OCI-LY1 (cell line): ENCODE measurements around the gene SLC22A23.

Experiments used
- H2AFZ ChIP-seq: fragments of 200-600 bp; sonication (generic), shearing (Covaris generic); 2 replicates; pipeline ENCODE4 v1.6.0; 2014; ENCODE audit warnings: antibody characterized with exemption, mild to moderate bottlenecking, low read length
- H3F3A ChIP-seq: fragments of 200-600 bp; sonication (generic), shearing (Covaris generic); 2 replicates; pipeline ENCODE4 v1.6.0; 2014; ENCODE audit warnings: mild to moderate bottlenecking, antibody characterized with exemption, low read length, moderate library complexity; ENCODE audit not compliant: insufficient read depth
- H3K27ac ChIP-seq: fragments of 200-600 bp; sonication (generic); 2 replicates; pipeline ENCODE4 v1.5.1; 2014; ENCODE audit warnings: low read length, mixed run types, mild to moderate bottlenecking, low read depth; ENCODE audit not compliant: poor library complexity, severe bottlenecking
- H3K27me3 ChIP-seq: fragments of 200-600 bp; sonication (generic); 2 replicates; pipeline ENCODE4 v1.6.0; 2014; ENCODE audit warnings: antibody characterized with exemption, mild to moderate bottlenecking, low read length, moderate library complexity; ENCODE audit not compliant: insufficient read depth
- H3K36me3 ChIP-seq: fragments of 200-600 bp; sonication (generic); 2 replicates; pipeline ENCODE4 v1.6.1; 2014; ENCODE audit warnings: mild to moderate bottlenecking, antibody characterized with exemption, low read length, moderate library complexity, mixed read lengths; ENCODE audit not compliant: insufficient read depth
- H3K4me1 ChIP-seq: fragments of 200-600 bp; sonication (generic); 2 replicates; pipeline ENCODE4 v1.5.1; 2014; ENCODE audit warnings: mild to moderate bottlenecking, low read length, moderate library complexity; ENCODE audit not compliant: insufficient read depth, severe bottlenecking
- H3K4me2 ChIP-seq: fragments of 200-600 bp; sonication (generic), shearing (Covaris generic); 2 replicates; pipeline ENCODE4 v1.6.1; 2014; ENCODE audit warnings: low read length
- H3K4me3 ChIP-seq: fragments of 200-600 bp; sonication (generic); 2 replicates; pipeline ENCODE4 v1.5.1; 2014; ENCODE audit warnings: low read length, low read depth, mild to moderate bottlenecking, mixed read lengths; ENCODE audit not compliant: poor library complexity, severe bottlenecking
- H3K79me2 ChIP-seq: fragments of 200-600 bp; shearing (Covaris generic); 2 replicates; pipeline ENCODE4 v1.6.1; 2016; ENCODE audit warnings: mixed run types, low read length, mixed read lengths; ENCODE audit not compliant: insufficient read depth
- H3K9ac ChIP-seq: fragments of 200-600 bp; sonication (generic), shearing (Covaris generic); 2 replicates; pipeline ENCODE4 v1.6.1; 2014; ENCODE audit warnings: mild to moderate bottlenecking, low read length, mixed read lengths
- H3K9me2 ChIP-seq: fragments of 200-600 bp; sonication (generic), shearing (Covaris generic); 2 replicates; pipeline ENCODE4 v1.6.1; 2014; ENCODE audit warnings: low read depth, mild to moderate bottlenecking, low read length, mixed read lengths
- H3K9me3 ChIP-seq: fragments of 200-600 bp; shearing (Covaris generic); 2 replicates; pipeline ENCODE4 v1.6.1; 2014; ENCODE audit warnings: low read length, mixed read lengths
- H4K20me1 ChIP-seq: fragments of 200-600 bp; sonication (generic), shearing (Covaris generic); 2 replicates; pipeline ENCODE4 v1.6.0; 2016; ENCODE audit warnings: mild to moderate bottlenecking, low read length; ENCODE audit not compliant: insufficient read depth
- EZH2 ChIP-seq: fragments of 200-600 bp; sonication (generic), shearing (Covaris generic); IDR thresholded peaks from 2 replicates; pipeline ENCODE4 v1.8.0; 2017; ENCODE audit warnings: borderline replicate concordance, mixed run types, mild to moderate bottlenecking, antibody characterized with exemption, low read length, moderate library complexity, mixed read lengths
- TF ChIP-seq, protein P1 (sequence below): fragments of 200-600 bp; sonication (generic), shearing (Covaris generic); IDR thresholded peaks from 2 replicates; pipeline ENCODE4 v1.5.1; 2017; ENCODE audit warnings: mild to moderate bottlenecking, antibody characterized with exemption, low read length, moderate library complexity, mixed read lengths

SLC22A23 gene

DNA sequence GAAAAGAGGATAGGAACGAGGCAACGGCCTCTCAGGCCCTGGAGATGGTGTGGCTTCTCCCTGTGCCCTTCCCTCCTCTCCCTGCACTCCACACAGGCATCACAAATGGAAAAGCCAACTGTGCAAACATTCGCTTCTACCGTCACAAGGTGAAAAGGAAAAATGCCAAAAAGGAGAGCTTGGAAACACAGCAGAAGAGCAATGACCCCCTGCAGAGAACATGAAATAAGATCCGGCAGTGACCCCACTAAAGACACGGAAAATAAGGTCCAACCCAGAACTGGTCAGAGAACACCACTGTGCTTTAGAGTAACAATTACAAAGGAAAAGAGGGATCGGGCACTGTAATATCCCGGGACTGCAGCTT lies 63.0 kb downstream of the SLC22A23 start:
- Histone ChIP-seq H3K4me3 (no peak overlapping the region), H3K4me2 (no peak overlapping the region), H3K27me3 (no peaks in the 10 kb centered on the region; the same call in 1 of the 2 replicates), H3K4me1 (no peaks in the 10 kb centered on the region), H3K36me3 (no peaks in the 10 kb centered on the region), H3K9me2 (no peaks in the 10 kb centered on the region), H3F3A (no peaks in the 10 kb centered on the region), H3K9me3 (no peaks in the 10 kb centered on the region), H2AFZ (no peak overlapping the region), H4K20me1 (no peaks in the 10 kb centered on the region), H3K9ac (no peak overlapping the region), H3K79me2 (no peaks in the 10 kb centered on the region), H3K27ac (no peak overlapping the region)
- TF ChIP-seq EZH2: no peak
- TF ChIP-seq, protein P1, sequence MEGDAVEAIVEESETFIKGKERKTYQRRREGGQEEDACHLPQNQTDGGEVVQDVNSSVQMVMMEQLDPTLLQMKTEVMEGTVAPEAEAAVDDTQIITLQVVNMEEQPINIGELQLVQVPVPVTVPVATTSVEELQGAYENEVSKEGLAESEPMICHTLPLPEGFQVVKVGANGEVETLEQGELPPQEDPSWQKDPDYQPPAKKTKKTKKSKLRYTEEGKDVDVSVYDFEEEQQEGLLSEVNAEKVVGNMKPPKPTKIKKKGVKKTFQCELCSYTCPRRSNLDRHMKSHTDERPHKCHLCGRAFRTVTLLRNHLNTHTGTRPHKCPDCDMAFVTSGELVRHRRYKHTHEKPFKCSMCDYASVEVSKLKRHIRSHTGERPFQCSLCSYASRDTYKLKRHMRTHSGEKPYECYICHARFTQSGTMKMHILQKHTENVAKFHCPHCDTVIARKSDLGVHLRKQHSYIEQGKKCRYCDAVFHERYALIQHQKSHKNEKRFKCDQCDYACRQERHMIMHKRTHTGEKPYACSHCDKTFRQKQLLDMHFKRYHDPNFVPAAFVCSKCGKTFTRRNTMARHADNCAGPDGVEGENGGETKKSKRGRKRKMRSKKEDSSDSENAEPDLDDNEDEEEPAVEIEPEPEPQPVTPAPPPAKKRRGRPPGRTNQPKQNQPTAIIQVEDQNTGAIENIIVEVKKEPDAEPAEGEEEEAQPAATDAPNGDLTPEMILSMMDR: no peak

DNA sequence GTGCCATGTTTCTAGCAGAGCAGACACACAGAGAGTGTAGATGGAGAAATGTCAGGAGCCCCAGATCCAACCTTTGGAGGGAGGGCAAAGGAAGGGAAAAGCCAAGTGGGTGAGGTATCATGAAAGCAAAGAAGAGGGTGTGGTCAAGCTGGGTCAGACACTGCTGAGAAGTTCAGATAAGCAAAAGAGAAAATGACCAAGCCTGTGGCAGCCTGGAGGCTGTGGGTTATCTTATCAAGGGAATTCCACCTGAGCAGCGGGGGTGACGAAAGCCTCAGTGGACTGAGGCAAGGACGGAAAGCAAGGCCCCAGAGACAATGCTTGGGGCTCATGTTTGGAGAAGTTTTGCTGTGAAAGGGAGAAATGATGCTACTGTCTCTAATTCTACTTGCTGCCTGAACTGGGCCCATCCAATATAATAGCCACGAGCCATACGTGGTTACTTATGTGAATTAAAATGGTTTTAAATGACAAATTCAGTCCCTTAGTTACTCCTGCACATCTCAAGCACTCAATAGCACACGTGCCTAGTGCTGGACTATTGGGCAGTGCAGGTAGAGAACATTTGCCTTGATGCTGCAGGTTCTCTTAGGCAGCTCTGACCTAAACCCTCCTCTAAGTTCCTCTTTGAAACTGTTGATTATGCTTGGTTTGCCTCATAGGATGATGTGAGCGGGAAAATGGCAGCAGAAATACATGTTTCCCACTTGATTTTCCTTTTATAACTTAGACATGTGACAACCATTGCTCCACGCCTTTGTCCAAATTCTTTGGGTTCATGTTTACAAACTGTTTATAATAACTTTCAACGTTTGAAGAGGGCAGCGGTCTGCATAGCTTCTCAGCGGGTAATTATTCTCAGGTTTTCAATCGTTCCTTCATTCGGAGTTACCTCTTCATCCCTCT lies 63.7 kb downstream of the SLC22A23 start:
- Histone ChIP-seq H3K4me2 (no peak overlapping the region), H3K9ac (no peak overlapping the region), H3K4me3 (no peak overlapping the region), H3F3A (no peaks in the 10 kb centered on the region), H4K20me1 (no peaks in the 10 kb centered on the region), H3K36me3 (no peaks in the 10 kb centered on the region), H3K79me2 (no peaks in the 10 kb centered on the region), H3K27ac (no peak overlapping the region), H2AFZ (no peak overlapping the region), H3K9me2 (no peaks in the 10 kb centered on the region), H3K9me3 (no peaks in the 10 kb centered on the region), H3K27me3 (no peaks in the 10 kb centered on the region; the same call in 1 of the 2 replicates), H3K4me1 (no peaks in the 10 kb centered on the region)
- no peak for TF ChIP-seq EZH2
- TF ChIP-seq, protein P1: no peak

DNA sequence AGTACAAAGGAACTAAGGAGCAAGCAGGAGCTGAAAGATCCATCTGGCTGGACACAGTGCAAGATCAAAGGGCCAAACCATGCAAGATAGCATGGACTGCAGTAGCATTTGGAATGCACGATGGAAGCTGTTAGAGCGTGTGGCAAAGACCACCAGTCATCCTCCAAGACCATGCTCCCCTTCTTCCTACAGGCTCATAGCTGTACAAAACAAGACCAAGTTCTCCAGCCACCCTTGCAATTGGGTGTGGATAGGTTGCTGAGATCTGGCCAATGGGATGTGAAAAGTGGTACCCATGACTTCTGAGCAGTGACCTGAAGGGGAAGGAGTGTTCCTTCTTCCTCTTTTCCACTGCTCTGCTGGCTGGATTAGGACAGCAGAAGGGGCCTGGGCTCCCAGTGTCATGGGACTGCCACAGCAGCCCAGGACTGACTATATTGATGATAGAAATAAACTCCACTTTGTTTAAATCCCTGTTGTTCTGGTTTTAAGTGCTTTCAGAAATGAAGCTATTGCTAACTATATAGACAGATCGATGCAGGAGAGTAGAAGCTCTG lies 64.9 kb downstream of the SLC22A23 start:
- Histone ChIP-seq H3K4me2 (no peak overlapping the region), H3K36me3 (no peaks in the 10 kb centered on the region), H3F3A (no peaks in the 10 kb centered on the region), H3K27ac (no peak overlapping the region), H3K9me3 (no peaks in the 10 kb centered on the region), H3K27me3 (peaks cover 4% of the 10 kb centered on the region; the same call in 1 of the 2 replicates), H3K9me2 (no peaks in the 10 kb centered on the region), H2AFZ (no peak overlapping the region), H4K20me1 (no peaks in the 10 kb centered on the region), H3K4me3 (no peak overlapping the region), H3K9ac (no peak overlapping the region), H3K4me1 (no peaks in the 10 kb centered on the region), H3K79me2 (no peaks in the 10 kb centered on the region)
- no peak for TF ChIP-seq EZH2
- TF ChIP-seq, protein P1: no peak
